DOHH2 (cell line): ENCODE results near the gene IREB2.

Experiments used
- H3F3A ChIP-seq: fragments of 200-600 bp; sonication (generic), shearing (Covaris generic); 2 replicates; pipeline ENCODE4 v1.6.0; 2016; ENCODE audit warnings: antibody characterized with exemption, mild to moderate bottlenecking; ENCODE audit not compliant: control insufficient read depth, insufficient read depth
- H3K27ac ChIP-seq: fragments of 200-600 bp; sonication (generic); 2 replicates; pipeline ENCODE4 v1.5.1; 2014; ENCODE audit warnings: low read depth, mild to moderate bottlenecking, low read length, moderate library complexity
- H3K27me3 ChIP-seq: fragments of 200-600 bp; sonication (generic); 2 replicates; pipeline ENCODE4 v1.6.1; 2014; ENCODE audit warnings: mild to moderate bottlenecking, low read length, mixed read lengths; ENCODE audit not compliant: control insufficient read depth
- H3K36me3 ChIP-seq: fragments of 200-600 bp; sonication (generic); 2 replicates; pipeline ENCODE4 v1.6.1; 2014; ENCODE audit warnings: mild to moderate bottlenecking, low read length, moderate library complexity, mixed read lengths; ENCODE audit not compliant: control insufficient read depth
- H3K4me1 ChIP-seq: fragments of 200-600 bp; sonication (generic); 2 replicates; pipeline ENCODE4 v1.6.1; 2014; ENCODE audit warnings: mild to moderate bottlenecking, low read length, mixed read lengths; ENCODE audit not compliant: control insufficient read depth
- H3K4me2 ChIP-seq: fragments of 200-600 bp; sonication (generic); 2 replicates; pipeline ENCODE4 v1.6.0; 2014; ENCODE audit warnings: mild to moderate bottlenecking, low read length, moderate library complexity
- H3K4me3 ChIP-seq: fragments of 200-600 bp; sonication (generic); 2 replicates; pipeline ENCODE4 v1.5.1; 2014; ENCODE audit warnings: mild to moderate bottlenecking, low read length, mixed read lengths
- H3K79me2 ChIP-seq: fragments of 200-600 bp; sonication (generic); 2 replicates; pipeline ENCODE4 v1.6.1; 2014; ENCODE audit warnings: mild to moderate bottlenecking, low read length, mixed read lengths; ENCODE audit not compliant: control insufficient read depth
- H3K9me2 ChIP-seq: fragments of 200-600 bp; sonication (generic); replicated peaks from 2 replicates; pipeline ENCODE4 v1.6.1; 2014; ENCODE audit warnings: mild to moderate bottlenecking, low read length, mixed read lengths; ENCODE audit not compliant: control insufficient read depth
- H3K9me3 ChIP-seq: fragments of 200-600 bp; sonication (generic); 2 replicates; pipeline ENCODE4 v1.6.1; 2014; ENCODE audit warnings: antibody characterized with exemption, low read length, mixed read lengths; ENCODE audit not compliant: control insufficient read depth, insufficient read depth
- H4K20me1 ChIP-seq: fragments of 200-600 bp; sonication (generic); 2 replicates; pipeline ENCODE4 v1.6.0; 2014; ENCODE audit warnings: low read depth, mild to moderate bottlenecking, antibody characterized with exemption, low read length, moderate library complexity; ENCODE audit not compliant: control insufficient read depth, insufficient read depth
- EZH2phosphoT487 ChIP-seq: fragments of 200-600 bp; sonication (generic); IDR thresholded peaks from 2 replicates; pipeline ENCODE4 v1.6.1; 2017; ENCODE audit warnings: borderline replicate concordance, mild to moderate bottlenecking, antibody characterized with exemption, low read length, moderate library complexity, mixed read lengths
- TF ChIP-seq, protein P1 (sequence below): fragments of 200-600 bp; sonication (generic); IDR thresholded peaks from one replicate; pipeline ENCODE4 v1.5.1; 2014; ENCODE audit warnings: antibody characterized with exemption, mild to moderate bottlenecking, low read depth, low read length; ENCODE audit not compliant: poor library complexity, severe bottlenecking

The IREB2 gene

DNA sequence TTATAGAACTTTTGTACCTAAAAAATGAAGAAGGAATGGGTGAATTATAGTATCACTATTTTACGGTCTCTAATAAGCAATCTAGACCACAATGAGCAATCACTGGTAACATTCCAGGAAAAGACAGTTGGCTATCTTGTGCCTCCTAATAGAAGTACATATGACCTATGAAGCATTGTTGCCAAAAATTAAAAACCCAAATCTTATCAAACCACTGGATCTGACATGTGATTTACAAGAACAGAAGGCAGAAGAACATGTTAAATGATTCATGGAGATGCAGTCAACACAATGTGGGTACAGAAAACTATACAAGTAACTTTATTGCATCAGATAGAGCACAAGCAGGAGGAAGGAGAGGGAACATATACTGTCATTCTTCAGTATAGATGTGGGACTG lies 54.9 kb downstream of the IREB2 start:
- H3K79me2 ChIP-seq = no peaks in the 10 kb centered on the region
- H3K9me2 ChIP-seq = no peaks in the 10 kb centered on the region
- no peaks in the 10 kb centered on the region for H3K27me3 ChIP-seq
- 0 out of 2 replicates have a peak, but pooled peaks cover 3% of the 10 kb centered on the region for H3F3A ChIP-seq
- peaks cover 90% of the 10 kb centered on the region for H3K36me3 ChIP-seq
- no peak overlapping the region for H3K4me2 ChIP-seq
- no peaks in the 10 kb centered on the region for H4K20me1 ChIP-seq
- no peak overlapping the region for H3K4me3 ChIP-seq
- H3K4me1 ChIP-seq = peaks cover 9% of the 10 kb centered on the region
- TF ChIP-seq EZH2phosphoT487 = no peak
- TF ChIP-seq, protein P1, sequence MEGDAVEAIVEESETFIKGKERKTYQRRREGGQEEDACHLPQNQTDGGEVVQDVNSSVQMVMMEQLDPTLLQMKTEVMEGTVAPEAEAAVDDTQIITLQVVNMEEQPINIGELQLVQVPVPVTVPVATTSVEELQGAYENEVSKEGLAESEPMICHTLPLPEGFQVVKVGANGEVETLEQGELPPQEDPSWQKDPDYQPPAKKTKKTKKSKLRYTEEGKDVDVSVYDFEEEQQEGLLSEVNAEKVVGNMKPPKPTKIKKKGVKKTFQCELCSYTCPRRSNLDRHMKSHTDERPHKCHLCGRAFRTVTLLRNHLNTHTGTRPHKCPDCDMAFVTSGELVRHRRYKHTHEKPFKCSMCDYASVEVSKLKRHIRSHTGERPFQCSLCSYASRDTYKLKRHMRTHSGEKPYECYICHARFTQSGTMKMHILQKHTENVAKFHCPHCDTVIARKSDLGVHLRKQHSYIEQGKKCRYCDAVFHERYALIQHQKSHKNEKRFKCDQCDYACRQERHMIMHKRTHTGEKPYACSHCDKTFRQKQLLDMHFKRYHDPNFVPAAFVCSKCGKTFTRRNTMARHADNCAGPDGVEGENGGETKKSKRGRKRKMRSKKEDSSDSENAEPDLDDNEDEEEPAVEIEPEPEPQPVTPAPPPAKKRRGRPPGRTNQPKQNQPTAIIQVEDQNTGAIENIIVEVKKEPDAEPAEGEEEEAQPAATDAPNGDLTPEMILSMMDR = no peak
- H3K9me3 ChIP-seq = no peaks in the 10 kb centered on the region
- H3K27ac ChIP-seq = no peak overlapping the region

GRCh38 chr15:78501857-78502256 lies 63.8 kb downstream of the IREB2 start:
- peaks cover 16% of the 10 kb centered on the region for H3F3A ChIP-seq
- peaks cover 37% of the 10 kb centered on the region for H3K36me3 ChIP-seq
- peaks cover 3% of the 10 kb centered on the region for H3K4me1 ChIP-seq
- H3K9me3 ChIP-seq = no peaks in the 10 kb centered on the region
- H3K4me3 ChIP-seq = no peak overlapping the region
- no peak overlapping the region for H3K4me2 ChIP-seq
- H3K27ac ChIP-seq = no peak overlapping the region
- TF ChIP-seq, protein P1 = no peak
- TF ChIP-seq EZH2phosphoT487 = no peak
- no peaks in the 10 kb centered on the region for H3K79me2 ChIP-seq
- H3K9me2 ChIP-seq = no peaks in the 10 kb centered on the region
- no peaks in the 10 kb centered on the region for H4K20me1 ChIP-seq
- no peaks in the 10 kb centered on the region for H3K27me3 ChIP-seq

DNA sequence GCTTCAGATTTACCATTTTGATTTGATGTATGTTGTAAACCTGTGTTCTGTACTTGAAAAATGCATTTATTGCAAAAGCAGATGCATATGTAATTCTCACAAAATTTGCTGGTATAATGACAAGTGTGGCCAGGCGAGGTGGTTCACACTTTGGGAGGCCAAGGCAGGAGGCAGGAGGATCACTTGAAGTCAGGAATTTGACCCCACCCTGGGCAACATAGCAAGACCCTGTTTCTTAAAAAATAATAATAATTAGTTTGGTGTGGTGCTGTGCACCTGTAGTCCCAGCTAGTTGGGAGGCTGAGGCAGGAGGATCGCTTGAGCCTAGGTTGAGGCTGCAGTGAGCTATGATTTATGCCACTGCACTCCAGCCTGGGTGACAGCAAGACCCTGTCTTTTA lies 64.6 kb downstream of the IREB2 start:
- H3K27ac ChIP-seq = no peak overlapping the region
- no peaks in the 10 kb centered on the region for H3K9me2 ChIP-seq
- peaks cover 29% of the 10 kb centered on the region for H3K36me3 ChIP-seq
- no peaks in the 10 kb centered on the region for H3K9me3 ChIP-seq
- H3K79me2 ChIP-seq = no peaks in the 10 kb centered on the region
- H3K4me1 ChIP-seq = peaks cover 5% of the 10 kb centered on the region
- no peaks in the 10 kb centered on the region for H4K20me1 ChIP-seq
- no peak overlapping the region for H3K4me3 ChIP-seq
- H3F3A ChIP-seq = peaks cover 16% of the 10 kb centered on the region
- no peak overlapping the region for H3K4me2 ChIP-seq
- no peak for TF ChIP-seq EZH2phosphoT487
- TF ChIP-seq, protein P1 = no peak
- H3K27me3 ChIP-seq = no peaks in the 10 kb centered on the region
